ENCODE data around the gene KRT74. TPM values are rescaled to one million over a fixed set of nuclear protein-coding genes. Genes with fewer than 3 reads are reported as not detected.

The KRT74 gene
- total and polyA plus RNA-seq, 4 donors, result not detected

DNA sequence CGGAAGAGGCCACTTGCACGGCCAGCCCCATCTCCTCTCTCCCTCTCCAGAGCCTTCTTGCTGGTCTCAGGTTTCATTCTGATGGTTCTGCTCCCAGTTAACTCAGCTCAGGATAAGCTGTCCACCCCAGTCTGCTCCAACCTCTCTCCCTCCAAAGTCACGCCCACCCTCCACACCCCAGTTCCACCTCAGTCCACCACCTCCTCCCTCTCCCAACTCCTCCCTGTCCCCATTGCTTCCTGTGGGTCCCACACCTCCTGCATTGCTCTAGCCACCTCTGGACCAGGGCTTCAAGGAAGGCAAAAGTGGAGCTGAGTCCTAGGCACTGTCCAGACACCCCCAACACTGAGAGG is 33.8 kb downstream of the KRT74 start:
- Histone ChIP-seq H3K4me1 (ENCODE audit: control insufficient read depth in 4 of 4, insufficient read depth in 4 of 4, low read length in 3 of 4) (no peaks in the 10 kb centered on the region), H3K9ac (ENCODE audit: low read depth in 1 of 2, low read length in 2 of 2) (no peak overlapping the region), H3K27me3 (ENCODE audit: control insufficient read depth in 4 of 4, insufficient read depth in 4 of 4, low read length in 3 of 4) (no peaks in the 10 kb centered on the region), H3K4me3 (ENCODE audit: low read depth in 1 of 3, low read length in 3 of 3) (no peak overlapping the region), H3K27ac (ENCODE audit: low read depth in 1 of 2, low read length in 2 of 2) (no peak overlapping the region), H3K36me3 (ENCODE audit: control insufficient read depth in 4 of 4, insufficient read depth in 3 of 4, low read depth in 1 of 4, low read length in 3 of 4) (no peaks in the 10 kb centered on the region), H3K9me3 (ENCODE audit: control insufficient read depth in 4 of 4, low read length in 3 of 4) (no peaks in the 10 kb centered on the region)
- WGBS, result 89% methylated on average over 3 of the region's 3 CpGs
- no peak for DNase-seq (ENCODE audit: low spot score)
- no peak for TF ChIP-seq HNF4G (IDR thresholded peaks at IDR 0.05)
- TF ChIP-seq JUND (IDR thresholded peaks at IDR 0.05), result no peak
- TF ChIP-seq, protein P1, sequence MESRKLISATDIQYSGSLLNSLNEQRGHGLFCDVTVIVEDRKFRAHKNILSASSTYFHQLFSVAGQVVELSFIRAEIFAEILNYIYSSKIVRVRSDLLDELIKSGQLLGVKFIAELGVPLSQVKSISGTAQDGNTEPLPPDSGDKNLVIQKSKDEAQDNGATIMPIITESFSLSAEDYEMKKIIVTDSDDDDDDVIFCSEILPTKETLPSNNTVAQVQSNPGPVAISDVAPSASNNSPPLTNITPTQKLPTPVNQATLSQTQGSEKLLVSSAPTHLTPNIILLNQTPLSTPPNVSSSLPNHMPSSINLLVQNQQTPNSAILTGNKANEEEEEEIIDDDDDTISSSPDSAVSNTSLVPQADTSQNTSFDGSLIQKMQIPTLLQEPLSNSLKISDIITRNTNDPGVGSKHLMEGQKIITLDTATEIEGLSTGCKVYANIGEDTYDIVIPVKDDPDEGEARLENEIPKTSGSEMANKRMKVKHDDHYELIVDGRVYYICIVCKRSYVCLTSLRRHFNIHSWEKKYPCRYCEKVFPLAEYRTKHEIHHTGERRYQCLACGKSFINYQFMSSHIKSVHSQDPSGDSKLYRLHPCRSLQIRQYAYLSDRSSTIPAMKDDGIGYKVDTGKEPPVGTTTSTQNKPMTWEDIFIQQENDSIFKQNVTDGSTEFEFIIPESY (IDR thresholded peaks at IDR 0.05), result no peak
- no peak for TF ChIP-seq FOXA2 (IDR thresholded peaks at IDR 0.05)
- no peak for TF ChIP-seq HNF4A (conservative IDR thresholded peaks at IDR 0.05)
- TF ChIP-seq SP1 (IDR thresholded peaks at IDR 0.05), result no peak
- TF ChIP-seq, protein P2, sequence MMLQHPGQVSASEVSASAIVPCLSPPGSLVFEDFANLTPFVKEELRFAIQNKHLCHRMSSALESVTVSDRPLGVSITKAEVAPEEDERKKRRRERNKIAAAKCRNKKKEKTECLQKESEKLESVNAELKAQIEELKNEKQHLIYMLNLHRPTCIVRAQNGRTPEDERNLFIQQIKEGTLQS (IDR thresholded peaks at IDR 0.05), result no peak
- TF ChIP-seq, protein P3, sequence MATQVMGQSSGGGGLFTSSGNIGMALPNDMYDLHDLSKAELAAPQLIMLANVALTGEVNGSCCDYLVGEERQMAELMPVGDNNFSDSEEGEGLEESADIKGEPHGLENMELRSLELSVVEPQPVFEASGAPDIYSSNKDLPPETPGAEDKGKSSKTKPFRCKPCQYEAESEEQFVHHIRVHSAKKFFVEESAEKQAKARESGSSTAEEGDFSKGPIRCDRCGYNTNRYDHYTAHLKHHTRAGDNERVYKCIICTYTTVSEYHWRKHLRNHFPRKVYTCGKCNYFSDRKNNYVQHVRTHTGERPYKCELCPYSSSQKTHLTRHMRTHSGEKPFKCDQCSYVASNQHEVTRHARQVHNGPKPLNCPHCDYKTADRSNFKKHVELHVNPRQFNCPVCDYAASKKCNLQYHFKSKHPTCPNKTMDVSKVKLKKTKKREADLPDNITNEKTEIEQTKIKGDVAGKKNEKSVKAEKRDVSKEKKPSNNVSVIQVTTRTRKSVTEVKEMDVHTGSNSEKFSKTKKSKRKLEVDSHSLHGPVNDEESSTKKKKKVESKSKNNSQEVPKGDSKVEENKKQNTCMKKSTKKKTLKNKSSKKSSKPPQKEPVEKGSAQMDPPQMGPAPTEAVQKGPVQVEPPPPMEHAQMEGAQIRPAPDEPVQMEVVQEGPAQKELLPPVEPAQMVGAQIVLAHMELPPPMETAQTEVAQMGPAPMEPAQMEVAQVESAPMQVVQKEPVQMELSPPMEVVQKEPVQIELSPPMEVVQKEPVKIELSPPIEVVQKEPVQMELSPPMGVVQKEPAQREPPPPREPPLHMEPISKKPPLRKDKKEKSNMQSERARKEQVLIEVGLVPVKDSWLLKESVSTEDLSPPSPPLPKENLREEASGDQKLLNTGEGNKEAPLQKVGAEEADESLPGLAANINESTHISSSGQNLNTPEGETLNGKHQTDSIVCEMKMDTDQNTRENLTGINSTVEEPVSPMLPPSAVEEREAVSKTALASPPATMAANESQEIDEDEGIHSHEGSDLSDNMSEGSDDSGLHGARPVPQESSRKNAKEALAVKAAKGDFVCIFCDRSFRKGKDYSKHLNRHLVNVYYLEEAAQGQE (IDR thresholded peaks at IDR 0.05), result no peak
- TF ChIP-seq, protein P4, sequence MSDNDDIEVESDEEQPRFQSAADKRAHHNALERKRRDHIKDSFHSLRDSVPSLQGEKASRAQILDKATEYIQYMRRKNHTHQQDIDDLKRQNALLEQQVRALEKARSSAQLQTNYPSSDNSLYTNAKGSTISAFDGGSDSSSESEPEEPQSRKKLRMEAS (IDR thresholded peaks at IDR 0.05), result no peak
- TF ChIP-seq YY1 (IDR thresholded peaks at IDR 0.05), result no peak
- TF ChIP-seq EGR1 (IDR thresholded peaks at IDR 0.05; ENCODE audit: low read depth in 2 of 2), result no peak
- TF ChIP-seq RAD21 (IDR thresholded peaks at IDR 0.05), result no peak
- no peak for TF ChIP-seq RXRA (IDR thresholded peaks at IDR 0.05)
- TF ChIP-seq GABPA (IDR thresholded peaks at IDR 0.05 in 1 of 2, conservative IDR thresholded peaks at IDR 0.05 in 1 of 2), result no peak
- TF ChIP-seq NR2F2 (IDR thresholded peaks at IDR 0.05), result no peak
- no peak for TF ChIP-seq FOXA1 (IDR thresholded peaks at IDR 0.05)
- TF ChIP-seq, protein P5, sequence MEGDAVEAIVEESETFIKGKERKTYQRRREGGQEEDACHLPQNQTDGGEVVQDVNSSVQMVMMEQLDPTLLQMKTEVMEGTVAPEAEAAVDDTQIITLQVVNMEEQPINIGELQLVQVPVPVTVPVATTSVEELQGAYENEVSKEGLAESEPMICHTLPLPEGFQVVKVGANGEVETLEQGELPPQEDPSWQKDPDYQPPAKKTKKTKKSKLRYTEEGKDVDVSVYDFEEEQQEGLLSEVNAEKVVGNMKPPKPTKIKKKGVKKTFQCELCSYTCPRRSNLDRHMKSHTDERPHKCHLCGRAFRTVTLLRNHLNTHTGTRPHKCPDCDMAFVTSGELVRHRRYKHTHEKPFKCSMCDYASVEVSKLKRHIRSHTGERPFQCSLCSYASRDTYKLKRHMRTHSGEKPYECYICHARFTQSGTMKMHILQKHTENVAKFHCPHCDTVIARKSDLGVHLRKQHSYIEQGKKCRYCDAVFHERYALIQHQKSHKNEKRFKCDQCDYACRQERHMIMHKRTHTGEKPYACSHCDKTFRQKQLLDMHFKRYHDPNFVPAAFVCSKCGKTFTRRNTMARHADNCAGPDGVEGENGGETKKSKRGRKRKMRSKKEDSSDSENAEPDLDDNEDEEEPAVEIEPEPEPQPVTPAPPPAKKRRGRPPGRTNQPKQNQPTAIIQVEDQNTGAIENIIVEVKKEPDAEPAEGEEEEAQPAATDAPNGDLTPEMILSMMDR (IDR thresholded peaks at IDR 0.05; ENCODE audit: low read depth, low read length, missing input control), result no peak
- no peak for TF ChIP-seq TAF1 (conservative IDR thresholded peaks at IDR 0.05)

Measured in liver (tissue), 9 donors.